ENCODE results near the gene FGF23.

DNA sequence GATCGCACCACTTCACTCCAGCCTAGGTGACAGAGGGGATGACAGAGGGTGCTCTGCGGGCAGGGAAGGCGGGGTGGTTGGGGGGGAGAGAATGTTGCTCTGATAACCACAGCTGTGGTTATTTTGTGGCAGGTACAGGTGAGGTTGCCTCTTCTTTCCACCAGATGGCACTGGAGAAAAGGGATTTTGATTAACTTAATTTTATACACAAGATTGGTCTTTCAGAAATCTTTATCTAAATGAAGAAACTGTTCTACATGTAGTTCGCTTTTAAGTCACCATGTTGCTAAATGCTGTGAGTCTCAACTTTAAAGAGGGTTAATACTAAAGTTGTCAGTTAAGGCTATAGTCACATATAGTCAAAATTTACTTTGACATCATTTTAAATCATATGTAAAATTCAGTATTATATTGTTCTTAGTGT is 25.7 kb downstream of the FGF23 start:
- TF ChIP-seq, protein P1, sequence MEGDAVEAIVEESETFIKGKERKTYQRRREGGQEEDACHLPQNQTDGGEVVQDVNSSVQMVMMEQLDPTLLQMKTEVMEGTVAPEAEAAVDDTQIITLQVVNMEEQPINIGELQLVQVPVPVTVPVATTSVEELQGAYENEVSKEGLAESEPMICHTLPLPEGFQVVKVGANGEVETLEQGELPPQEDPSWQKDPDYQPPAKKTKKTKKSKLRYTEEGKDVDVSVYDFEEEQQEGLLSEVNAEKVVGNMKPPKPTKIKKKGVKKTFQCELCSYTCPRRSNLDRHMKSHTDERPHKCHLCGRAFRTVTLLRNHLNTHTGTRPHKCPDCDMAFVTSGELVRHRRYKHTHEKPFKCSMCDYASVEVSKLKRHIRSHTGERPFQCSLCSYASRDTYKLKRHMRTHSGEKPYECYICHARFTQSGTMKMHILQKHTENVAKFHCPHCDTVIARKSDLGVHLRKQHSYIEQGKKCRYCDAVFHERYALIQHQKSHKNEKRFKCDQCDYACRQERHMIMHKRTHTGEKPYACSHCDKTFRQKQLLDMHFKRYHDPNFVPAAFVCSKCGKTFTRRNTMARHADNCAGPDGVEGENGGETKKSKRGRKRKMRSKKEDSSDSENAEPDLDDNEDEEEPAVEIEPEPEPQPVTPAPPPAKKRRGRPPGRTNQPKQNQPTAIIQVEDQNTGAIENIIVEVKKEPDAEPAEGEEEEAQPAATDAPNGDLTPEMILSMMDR (IDR thresholded peaks at IDR 0.05), result peak; percentile 46 to 60 (median 49)
- TF ChIP-seq POLR2AphosphoS5 (IDR thresholded peaks at IDR 0.05) (no peak), POLR2A (IDR thresholded peaks at IDR 0.05) (no peak), EP300 (IDR thresholded peaks at IDR 0.05; ENCODE audit: low read depth) (no peak)
